Activated CD4-positive, CD25-positive, alpha-beta regulatory T cell treated with anti-CD3 and anti-CD28 coated beads, Interleukin-2, amount 50 U/mL, for 24 hours (primary cell): ENCODE measurements around the gene TRIP10.

ENCODE experiments used
- ATAC-seq, 2 donors: fragments of 150-1000 bp; cut with Tn5 transposase; one replicate each; pipeline ENCODE4 v1.10.0; 2021; ENCODE audit warnings: mild to moderate bottlenecking in 1 of 2, moderate library complexity in 1 of 2

TRIP10 gene

DNA sequence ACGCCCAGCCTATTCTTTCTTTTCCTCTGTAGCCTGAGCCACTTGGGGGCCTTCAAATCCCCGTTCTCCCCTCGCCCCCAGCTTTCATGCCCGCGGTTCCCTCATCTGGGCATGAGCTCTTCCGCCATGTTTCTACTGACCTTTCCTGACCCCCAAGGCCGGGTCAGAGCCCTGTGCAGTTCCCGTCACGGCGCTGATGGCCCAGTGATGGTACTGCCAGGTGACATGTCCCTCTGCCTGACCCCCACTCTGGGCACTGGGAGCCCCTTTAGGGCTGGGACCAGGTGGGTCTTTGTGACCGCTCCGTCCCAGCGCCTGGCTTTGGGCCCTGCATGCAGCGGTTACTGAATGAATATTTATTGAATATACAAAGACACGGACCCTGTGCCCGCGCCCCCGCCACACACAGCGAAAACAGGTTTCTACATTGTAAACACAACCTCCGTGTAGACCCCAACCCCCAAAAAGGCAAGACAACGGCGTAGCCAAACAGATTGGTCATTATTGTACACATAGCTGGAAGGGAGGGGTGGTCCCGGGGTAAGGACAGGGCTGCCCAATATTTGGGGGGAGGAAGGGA lies 9.8 kb upstream of the TRIP10 start:
- ATAC-seq, result no peak

DNA sequence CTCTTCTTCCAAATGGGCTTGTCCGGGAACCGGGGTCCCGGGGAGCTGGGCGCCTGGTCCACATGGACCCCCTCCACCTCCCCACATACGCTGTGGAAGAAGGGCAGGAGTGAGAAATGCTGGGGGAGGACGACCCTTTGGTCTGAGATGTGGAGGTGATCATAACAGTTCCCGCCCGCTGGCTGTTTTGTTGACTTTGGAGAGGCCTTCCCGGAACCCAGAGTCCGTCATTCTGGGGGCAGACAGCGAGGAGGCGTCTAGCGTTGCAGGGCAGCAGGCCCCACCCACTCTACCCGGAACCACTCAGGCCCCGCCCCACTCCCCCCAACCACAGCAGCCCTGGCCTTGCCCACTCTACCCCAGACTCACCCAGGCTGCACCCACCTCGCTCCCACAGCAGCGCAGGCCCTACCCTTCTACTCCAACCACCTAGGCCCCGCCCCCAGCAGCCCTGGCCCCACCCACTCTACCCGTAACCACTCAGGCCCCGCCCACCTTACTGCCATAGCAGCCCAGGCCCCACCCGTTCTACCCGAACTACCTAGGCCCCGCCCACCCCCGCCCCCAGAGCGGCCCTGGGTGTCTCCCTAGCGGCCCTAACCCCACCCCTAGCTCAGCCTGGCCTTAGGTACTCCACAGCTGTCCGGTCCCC lies 9.2 kb upstream of the TRIP10 start:
- peak in 1 of 2 donors; percentile 33 for ATAC-seq

DNA sequence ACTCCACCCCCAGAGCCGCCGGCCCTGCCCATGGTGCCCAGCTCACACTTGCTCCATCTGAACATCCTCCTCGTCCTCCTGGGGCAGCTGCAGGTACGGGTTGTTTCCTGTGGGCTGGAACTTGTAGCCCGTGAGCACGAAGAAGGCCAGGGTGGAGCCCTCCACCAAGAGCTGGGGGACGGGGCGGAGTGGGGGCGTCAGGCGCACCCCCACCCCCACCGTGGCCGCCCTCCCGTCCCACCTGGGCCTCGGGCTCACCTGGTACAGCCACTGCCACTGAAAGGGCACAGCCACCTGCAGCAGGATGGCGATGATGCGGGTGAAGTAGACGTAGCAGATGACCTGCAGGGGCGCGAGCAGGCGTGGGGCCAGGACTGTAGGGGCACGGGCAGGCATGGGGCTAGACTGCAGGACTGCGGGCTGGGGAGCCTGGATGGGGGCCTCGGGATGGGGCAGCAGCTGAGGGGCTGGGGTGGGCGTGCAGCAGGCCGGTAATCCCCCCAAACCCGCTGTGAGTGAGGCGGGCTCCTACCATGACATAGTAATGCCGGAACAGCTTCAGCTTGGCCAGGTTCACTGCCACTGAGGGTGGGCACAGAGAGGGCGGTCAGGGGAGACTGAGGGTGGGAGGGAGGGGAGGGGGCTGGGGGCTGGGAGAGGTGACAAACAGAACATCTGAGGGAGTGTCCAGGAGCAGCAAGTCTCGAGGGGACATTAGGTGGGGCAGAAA lies 8.4 kb upstream of the TRIP10 start:
- no peak for ATAC-seq

DNA sequence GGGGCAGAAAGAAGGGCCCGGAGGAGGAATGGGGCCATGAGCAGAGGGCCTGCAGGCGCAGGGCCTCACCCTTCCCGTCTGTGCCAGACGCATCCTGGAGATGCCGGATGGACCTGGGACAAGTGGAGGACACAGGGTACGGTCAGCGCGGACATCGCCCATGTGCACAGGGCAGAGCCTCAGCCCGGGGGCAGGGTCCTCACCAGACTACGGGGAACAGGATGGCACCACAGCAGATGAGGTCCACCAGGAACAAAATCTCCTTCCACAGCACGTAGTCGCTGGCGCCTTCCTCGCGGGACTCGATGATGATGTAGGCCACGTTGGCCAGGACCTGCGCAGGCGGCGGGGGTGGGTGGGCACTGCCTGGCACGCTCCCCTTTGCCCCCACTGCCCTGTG lies 7.7 kb upstream of the TRIP10 start:
- no peak for ATAC-seq

DNA sequence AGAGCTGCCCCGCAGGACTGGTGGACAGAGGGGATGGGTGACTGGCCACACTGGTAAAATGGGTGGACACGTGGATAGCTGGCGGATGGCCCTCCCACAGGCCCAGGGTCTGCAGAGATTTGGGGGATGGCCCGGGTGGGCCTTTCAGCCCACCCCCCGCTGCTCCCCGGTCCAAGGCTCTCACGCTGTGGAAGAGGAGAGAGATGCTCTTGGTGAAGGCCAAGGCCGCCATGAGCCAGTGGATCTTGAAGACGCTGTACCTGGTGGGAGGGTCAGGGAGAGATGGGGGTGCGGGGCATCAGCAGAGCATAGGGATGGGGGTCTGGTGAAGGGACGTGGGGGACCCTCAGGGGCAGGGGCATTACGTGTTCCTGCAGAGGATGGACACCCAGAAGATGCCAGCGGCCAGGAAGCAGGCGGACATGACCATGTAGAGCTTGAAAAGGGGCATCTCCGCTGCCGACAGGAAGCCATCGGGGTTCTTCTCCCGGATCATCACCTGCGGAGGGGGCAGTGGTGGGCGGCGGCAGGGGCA lies 6.6 kb upstream of the TRIP10 start:
- ATAC-seq, result no peak

DNA sequence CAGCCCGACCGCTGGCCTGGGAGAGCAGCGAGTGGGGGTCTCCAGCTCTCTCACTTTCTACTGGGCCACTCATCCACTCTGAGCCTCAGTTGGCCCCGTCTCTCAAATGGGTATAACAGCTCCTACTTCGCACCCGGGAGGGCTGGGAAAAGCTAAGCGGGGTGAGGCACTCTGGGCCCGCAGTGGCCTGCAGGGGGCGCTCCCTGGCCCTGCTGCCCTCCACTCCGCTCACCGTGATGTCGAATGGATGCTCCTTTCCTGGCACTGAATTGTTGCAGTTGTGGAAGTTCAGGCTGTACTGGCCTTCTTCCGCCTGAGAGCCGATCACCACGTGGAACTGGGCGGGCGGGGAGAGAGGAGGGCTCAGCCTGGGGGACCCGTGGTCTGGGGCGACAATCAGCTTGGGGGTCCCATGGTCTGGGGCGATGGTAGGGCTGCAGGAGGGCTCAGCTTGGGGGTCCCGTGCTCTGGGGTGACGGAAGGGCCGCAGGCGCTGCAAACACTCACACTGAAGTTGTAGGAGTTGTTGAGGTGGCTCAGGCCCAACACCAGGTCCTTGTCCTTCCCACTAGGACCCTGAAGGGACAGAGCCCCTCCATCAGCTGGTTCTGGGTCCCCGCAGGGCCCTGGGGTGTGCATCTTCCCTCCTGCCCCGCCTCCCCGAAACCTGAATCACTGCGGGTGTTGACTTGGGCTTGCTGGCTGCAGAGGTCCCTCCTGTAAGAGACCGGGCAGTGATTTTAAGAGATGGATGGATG lies 6.0 kb upstream of the TRIP10 start:
- no peak for ATAC-seq

DNA sequence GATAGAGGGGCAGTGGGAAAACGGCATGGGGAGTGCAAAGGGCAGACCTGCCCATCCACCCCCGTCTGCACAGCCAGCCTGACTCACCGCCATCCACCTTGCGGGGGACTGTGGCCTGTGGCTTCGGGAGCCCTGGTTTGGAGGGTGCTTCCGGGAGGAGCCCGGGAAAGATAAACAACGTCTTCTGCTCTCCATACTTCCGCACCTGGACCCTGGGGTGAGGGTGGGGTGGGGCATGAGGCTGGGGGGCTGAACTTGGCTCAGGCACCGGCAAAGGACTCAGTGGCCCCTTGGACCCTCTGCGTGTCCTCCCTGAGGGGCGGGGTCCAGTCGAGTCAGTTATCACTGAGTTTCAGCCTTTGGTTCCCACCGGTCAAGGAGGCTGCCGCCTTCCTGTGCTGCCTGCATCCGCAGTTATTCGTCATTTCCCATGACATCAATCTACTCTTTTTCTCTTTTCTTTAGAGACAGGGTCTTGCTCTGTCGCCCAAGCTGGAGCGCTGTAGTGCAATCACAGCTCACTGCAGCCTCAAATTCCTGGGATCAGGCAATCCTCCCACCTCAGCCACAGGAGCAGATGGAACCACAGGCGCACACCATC lies 5.3 kb upstream of the TRIP10 start:
- no peak for ATAC-seq

DNA sequence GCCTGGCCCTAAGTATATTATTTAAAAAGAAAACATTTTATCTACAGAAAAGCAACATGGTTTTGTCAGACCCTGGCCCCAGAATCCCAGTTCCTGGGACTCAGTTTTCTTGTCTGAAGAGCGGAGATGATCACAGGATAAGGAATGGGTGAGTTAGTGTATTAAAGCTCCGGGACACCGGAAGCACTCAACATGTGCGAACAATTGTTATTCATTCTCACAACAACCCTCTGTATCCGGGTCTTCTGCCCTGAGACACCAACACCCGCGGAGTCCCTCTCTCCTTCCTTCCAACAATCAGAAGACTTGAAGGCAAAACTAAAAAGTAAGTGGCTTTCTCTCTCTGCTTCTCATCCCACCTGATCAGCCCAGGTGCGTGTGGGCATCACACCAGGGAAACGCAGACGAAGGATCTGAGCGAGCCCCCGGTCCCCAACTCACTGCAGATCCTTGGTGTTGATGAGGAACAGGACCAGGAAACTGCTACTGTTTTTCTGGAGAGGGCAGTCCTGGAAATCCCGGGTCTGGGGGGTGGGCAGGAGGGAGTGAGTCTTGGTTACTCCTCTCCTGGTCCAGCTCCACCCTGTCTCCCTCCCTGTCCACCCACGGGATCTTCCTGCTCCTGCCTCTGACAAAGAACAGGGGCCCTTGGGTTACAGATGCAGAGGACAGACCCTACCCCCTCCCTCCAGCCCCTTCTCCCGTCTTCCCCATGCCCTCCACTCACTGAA lies 4.1 kb upstream of the TRIP10 start:
- no peak for ATAC-seq

DNA sequence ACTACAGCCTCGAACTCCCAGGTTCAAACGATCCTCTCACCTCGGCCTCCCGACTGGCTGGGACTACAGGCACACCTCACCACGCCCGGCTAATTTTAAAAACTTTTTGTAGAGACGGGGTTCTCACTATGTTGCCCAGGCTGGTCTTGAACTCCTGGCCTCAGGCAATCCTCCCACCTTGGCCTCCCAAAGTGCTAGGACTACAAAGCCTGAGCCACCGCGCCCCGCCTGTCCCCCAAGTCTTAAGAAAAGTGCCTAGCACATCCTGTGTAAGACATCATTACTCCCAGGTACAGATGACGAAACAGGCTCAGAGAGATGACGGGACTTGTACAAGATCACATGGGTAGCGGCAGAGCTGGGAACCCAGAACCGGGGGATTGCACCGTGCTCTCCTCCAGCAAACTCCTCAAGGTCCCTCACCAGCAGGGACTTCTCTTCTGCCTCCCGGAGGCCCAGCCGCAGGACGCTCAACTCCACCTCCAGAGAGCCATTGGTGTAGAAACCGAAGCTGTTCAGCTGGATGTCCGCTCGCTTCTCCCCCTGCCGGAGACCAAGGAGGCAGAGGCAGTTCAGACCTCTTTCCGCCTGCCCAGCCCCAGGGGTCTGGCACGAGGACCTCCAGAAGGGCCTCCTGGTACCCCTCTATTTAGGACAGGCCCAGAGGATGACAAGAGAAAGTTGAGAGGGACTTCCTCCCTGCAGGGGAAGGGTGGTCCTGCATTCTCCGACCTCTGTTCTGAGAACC lies 3.1 kb upstream of the TRIP10 start:
- ATAC-seq, result peak; percentile 14 to 20

DNA sequence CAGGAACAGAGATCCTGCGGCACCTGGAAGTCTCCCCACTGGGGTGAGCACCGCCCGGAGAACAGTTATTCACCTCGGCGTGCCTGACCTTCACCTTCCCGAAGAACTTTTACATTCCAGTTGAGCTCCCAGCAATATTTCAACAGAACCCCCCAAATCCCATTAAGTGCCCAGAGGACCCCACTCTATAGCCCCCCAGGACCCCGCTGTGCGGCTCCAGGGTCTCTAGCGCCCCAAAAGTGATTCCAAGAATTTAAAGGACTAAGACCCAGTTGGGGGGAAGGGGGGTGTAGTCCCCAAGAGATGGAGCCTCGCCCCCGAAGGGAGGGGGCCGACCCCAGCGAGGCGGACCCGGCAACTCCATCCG lies 2.6 kb upstream of the TRIP10 start:
- ATAC-seq, result no peak

DNA sequence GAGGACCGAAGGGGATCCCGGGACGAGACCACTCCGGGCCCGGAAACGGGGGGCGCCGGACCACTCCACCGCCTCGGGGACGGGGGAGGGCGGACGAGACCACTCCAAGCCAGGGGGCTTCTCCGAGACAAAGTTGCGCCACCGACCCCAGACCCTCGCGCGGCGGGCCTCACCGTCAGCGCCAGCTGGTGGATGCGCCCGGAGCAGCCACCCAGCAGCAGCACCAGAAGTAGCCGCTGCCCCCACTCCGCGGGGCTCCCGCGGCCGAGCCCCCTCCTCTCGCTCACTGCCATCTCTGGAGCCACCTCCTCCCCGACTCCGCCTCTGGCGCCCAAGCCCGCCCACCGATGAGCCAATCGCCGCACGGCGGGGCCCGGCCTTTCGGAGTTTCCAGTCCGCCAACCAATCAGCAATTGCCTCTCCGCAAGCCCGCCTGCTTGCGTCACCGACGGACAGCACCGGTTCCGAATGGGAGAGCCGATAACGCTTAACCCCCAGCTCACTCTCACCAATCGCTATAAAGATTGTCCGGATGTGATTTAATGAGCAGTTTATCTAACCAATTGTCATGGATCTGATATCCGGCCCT lies 2.1 kb upstream of the TRIP10 start, which contains the start of gene GPR108:
Gene GPR108, minus strand, starts transcription at position 297 of the 589 bp plus-strand sequence. Its CDS starts 4 bp downstream, at position 293.
- peak; percentile 84 for ATAC-seq

DNA sequence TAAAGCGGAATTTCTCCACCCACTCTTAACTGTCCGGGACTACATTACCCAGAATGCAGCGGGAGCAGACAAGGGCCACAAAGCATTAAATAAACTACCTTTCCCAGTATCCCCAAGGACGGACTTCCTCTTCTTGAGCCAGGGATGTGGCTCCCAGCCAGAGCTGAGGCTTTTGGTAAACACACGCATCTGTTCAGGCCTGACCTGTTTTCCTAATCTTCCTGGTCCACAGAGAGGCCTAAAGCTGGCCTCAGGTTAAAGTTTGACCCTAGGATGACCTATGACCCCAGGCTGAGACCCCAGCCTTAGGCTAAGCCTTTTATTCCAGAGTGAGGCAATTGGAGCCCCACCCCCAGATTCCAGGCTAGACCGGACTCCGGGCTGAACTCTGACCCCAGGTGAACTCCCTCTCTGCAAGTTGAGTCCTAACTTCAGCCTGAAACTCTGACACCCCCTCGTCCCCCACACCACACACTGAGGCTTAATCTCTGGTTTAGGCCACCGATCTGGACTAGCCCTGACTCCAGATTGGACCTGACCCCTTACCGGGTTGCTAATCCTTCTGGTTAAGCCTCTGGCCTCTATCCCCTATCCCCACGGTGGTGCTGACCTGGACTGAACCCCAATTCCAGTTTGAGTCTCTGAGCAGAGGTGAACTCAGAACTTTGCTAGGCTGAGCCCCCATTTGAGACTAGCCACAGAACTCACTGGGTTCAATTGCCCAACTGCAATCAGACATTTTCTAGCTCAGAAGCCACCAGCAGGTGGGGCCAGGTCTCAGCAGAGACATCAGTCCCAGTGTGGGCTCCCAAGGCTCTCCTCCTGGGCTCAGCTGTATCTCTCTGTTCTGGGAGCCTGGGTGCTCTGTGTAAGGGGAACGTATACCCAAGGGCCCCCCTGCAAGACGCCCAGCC lies 1.4 kb upstream of the TRIP10 start:
- ATAC-seq, result peak; percentile 6 to 8

DNA sequence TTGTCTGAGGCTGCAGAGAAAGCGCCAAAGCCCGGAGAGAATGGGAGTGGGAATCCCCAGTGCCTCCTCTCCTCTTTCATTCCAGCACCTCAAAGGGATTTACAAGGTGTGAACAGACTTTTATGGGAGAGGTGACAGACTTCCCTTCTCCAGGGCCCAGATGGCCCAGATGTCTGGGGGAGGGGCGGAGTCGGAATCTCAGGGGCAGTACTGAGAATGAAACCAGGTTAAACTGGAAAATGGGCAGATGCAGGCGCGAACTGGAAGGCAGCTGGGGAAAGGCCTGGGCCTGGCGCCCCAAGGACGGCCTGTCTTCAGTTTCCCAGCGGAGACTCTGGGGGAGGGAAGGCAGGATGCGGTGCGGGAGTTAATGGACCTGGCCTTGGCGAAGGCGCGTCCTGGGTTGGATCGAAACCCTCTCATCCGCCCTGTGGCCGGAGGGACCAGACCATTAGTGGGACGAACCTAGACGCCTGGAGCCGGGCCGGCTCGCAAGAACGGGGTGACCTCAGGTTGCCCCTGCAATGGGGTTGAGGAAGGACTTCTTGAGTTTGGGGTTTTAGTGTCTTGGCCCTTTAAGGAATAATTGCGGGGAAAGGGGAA lies 592 bp upstream of the TRIP10 start:
- ATAC-seq, result no peak

DNA sequence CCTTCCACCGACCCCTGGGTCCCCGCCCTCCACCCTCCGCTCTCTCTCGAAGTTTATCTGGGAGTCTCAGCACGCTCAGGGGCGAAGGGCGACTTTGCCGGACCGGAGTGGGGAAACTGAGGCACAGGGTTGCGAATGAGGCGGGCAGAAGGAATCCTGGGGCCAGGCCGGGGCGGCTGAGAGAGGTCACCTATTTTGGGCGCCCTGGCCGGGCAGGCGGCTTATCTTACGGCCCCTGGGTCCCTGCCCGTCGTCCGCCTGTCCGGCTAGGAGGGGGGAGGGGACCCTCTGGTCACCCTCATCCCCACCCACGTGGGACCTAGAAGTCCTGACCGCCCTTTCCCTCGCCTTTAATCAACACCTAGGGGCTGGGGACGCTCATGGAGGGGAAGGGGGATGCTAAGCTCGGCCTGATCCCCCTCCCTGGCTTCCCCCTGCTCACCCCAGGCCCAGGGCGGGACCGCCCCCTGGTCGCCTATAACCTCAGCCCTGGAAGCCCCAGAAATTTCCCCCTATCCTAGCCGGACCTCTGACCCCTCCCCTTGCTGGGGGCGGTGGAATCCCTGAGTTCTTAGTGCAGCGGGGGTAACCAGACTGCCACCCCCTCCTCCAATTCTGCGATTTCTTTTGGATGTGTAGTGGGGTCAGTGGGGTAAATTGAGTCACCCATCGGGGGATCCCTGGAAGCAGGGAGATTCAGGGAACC lies 556 bp downstream of the TRIP10 start:
- ATAC-seq, result no peak

DNA sequence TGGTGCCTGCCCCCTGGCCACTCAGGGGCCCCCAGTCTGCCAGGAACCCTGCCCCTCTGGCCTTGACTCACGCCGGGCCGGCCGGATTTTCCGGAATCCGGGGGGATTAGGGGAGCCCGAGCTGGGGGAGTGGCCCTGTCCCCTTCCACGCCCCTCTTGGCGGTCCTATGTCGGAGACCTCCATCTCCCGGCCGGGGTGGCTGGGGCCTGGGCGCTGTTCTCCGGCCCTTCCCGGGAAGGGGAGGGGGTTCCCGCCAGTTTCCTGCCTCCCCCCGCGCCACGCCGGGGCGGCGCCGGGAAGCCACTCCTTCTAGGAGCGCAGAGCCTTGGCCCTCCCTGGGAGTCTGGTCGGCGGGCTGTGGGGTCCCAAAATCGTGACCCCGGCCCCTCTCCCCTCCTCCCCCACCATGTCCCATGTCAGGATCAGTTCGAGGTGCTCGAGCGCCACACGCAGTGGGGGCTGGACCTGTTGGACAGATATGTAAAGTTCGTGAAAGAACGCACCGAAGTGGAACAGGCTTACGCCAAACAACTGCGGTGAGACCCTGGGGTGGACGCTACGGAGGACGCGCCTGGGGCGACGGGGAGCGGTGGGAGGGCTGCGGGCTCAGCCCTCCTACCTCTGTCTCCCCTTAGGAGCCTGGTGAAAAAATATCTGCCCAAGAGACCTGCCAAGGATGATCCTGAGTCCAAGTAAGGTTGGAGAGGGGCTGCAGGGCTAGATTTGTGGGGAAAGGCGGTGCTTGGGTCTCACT lies 1.3 kb downstream of the TRIP10 start:
- no peak for ATAC-seq

DNA sequence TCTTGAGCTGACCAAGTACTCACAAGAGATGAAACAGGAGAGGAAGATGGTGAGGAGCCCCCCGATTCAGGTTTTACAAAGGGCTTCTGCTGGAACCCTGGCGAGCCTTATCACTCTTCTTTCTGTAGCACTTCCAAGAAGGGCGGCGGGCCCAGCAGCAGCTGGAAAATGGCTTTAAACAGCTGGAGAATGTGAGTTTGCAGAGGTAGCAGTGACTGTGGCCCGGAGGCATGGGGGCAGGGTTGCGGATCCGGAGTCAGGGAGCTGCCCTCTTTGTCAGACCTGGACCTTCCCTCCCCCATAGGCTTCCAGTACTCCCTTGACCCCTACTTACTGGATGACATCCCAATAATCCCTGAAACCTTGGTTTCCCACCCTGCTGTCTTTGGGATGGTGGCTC lies 3.6 kb downstream of the TRIP10 start:
- ATAC-seq, result no peak

DNA sequence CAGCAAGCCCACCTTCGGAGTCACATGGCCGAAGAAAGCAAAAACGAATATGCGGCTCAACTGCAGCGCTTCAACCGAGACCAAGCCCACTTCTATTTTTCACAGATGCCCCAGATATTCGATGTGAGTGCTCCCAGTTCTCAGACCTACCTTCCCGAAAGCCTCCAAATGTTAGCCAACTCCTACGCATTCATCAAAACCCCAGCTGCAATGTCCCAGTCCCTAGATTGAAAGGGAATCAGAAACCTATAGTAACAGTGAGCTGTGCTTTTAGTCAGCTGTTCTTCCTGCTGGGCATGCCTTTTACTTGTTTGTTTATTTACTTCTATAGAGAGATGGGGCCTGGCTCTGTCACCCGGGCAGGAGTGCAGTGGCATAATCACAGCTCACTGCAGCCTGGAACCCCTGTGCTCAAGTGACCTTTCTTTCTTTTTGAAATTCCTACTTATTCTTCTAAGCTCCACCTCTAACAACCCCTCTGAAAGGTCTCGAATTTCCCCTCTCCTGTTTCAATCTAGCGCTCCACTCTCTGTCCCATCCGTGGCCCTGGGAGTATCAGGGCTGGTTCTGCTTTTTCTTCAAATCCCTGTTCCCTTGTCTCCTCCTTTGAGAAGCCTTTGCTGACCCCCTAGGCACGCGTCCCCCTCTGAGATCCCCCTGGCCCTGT lies 4.4 kb downstream of the TRIP10 start:
- ATAC-seq, result no peak
